IPS DF 4.7 (cell line): Measurements from ENCODE around the gene FOXE3.

Source experiments
- DNase-seq: peaks from one replicate; pipeline ENCODE4 v3.0.0-alpha.2; 2013; ENCODE audit warnings: low spot score; ENCODE audit errors: extremely low read depth

FOXE3 gene

DNA sequence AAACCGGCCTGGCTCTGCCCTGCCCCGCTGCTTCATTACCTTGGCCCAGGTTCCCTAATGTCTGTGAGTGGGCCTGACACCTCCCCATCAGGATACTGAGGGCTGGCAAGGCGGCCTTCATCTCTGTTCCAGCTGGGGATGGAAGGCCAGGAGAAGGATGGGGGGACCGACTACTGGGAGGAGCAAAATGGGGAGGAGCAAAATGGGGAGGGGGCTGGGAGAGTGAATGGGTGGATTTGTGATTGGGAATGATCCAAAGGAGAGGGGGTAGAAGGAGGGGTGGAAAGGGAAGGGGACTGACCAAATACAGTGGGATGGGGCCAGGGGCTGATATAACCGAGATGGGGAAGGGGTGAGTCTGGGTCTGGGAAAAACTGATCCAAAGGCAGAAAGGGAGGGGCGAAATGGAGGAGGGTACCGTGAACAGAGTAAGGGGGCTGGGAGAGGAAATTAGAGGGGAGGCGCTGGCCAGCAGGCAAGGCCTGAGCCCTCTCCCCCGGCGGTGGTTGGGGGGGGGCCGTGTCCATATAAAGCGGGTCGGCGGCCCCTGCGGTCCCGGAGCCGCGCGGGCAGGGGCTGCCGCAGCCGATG is at the start of gene FOXE3:
FOXE3 (plus strand) TSS at position 558 of the 591 bp plus-strand sequence; CDS start at position 589, 31 bp downstream.
- DNase-seq, result no peak

DNA sequence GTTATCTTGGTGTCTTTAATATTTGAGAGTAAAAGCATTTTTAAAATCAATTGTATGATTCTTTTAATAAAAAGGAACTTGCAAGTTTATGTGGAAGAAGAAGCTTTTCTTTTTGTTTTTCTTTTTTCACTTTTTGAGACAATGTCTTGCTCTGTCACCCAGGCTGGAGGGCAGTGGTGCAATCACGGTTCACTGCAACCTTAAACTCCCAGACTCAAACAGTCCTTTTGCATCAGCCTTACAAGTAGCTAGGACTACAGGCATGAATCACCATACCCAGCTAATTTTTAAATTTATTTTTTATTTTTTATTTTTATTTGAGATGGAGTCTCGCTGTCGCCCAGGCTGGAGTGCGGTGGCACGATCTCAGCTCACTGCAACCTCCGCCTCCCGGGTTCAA is 48.4 kb upstream of the FOXE3 start:
- DNase-seq, result no peak

DNA sequence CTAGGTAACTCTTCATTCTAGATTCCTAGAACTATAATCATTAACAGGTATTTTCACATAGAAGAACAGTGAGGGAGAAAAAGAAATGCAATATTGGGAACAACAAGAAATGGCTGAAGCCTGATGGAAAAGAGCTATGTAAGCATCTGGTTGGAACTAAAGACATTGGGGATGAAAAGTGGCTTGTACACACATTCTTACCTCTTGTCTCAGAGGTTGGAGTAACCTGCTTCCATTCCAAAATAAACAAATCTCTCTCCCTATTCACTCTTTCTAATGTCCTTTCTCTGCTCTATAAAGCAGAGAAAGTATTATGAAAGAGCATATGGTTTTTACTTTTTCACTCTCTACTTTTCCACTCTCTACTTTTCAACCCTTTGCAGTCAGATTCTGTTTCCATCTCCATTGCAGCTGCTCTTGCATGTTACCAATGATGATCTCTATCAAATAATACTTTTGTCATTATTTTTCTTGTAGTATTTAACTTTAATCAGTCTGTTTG is 45.0 kb upstream of the FOXE3 start:
- DNase-seq, result no peak

DNA sequence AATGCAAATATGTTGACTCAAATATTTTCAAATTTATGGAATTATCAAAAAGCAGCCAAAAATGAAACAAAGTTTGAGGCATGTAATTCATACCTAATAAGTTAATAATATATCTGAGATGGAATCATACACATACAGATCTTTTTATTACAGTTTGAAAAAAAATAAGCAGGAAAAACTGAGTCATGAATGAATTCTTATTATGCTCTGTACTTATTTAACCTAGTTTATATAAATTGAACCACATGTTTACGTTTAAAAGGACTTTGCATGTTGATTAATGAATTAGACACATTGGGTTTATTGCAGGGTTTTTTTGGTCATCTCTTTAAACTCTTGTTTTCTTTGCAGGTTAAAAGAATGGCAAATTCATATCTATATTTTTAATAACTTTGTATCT is 41.6 kb upstream of the FOXE3 start:
- DNase-seq, result no peak

DNA sequence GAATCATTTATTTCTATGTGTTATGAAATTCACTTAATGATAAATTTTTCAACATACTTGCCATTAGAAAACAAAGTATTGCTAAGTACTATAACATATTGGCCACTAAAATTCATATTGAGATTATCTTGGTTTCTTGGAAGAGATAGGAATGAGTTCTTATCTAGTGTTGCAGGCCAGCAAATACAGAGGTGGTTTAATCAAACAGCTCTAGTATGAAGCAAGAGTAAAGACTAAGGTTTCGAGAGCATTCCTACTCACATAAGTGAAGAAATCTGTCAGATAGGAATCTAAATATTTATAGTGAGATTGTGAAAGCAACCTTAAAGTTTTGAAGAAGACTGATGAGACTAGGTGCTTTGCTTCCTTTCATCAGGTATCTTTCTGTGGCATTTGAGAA is 37.9 kb upstream of the FOXE3 start:
- no peak for DNase-seq

DNA sequence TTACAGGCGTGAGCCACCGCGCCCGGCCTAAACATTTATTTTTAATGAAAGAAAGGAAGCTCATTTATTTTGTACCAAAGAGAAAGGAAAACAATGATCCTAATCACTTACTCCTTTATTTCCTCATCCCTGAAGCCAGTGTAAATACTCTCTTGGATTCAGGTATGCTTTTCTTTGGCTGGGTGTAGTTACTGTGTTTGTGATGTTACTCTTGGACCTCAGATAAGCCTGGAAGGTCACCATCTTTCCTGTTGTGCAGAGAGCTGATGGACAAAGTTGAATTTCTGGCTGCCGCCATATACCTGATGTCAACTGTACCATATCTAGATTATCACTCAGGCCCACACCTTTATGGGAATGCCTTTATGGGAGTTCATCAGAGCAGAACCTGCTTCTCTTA is 35.4 kb upstream of the FOXE3 start:
- no peak for DNase-seq

DNA sequence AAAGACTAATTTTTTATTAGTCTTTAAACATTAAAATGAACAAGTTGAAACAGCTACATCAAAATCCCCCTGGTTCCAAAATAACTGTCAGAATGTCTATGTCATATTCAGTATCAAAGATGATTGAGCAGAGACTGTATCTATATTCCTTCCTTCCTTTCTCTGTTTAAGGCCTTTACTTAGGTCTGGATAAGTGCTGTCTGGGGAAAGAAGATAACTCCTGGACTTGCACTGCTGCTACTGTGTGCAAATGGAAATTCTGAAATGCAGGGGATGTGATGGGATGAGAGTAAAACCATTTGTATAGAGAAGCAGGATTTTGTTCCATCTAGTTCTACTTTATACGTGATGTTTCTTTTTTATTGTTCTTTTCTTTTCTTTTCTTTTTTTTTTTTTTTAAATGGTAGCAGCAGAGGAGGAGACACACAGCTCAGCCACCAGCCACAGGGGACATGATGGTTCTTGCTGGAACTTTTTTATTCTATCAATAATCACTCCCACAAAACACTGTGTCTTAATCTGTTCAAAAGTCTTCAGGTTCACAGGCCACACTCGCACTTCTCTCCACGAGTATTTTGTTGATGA is 33.6 kb upstream of the FOXE3 start:
- no peak for DNase-seq

DNA sequence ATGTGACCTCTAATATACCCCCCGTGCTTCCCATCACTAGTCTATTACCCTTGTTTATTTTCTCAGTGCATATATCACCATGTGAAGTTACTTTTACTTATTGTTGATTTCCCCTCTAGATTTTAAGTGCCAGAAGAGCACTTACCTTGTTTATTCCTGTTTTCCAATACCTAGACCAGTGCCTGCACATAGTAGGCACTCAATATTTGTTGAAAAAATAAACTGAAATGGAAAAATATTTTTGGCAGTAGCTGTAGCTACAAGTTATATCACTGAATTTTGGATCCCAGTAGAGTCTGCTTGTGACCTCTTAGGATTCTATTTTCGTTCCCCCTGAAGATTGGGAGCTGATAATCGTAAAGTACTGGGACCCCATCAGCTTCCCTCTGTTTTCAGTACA is 32.0 kb upstream of the FOXE3 start:
- DNase-seq, result no peak

DNA sequence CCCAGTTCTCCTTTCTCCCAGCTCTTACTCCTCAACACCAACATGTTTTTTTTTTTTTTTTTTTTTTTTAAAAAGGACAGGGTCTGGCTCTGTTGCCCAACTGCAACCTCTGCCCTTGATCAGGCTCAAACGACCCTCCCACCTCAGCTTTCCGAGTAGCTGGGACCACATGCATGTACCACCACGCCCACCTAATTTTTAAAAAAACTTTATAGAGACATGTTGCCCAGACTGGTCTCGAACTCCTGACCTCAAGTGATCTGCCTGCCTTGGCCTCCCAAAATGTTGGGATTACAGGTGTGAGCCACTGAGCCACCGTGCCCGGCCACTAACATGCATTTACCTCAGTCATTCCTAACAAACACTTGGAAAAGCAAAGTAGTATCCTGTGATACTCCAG is 31.1 kb upstream of the FOXE3 start:
- DNase-seq, result no peak

DNA sequence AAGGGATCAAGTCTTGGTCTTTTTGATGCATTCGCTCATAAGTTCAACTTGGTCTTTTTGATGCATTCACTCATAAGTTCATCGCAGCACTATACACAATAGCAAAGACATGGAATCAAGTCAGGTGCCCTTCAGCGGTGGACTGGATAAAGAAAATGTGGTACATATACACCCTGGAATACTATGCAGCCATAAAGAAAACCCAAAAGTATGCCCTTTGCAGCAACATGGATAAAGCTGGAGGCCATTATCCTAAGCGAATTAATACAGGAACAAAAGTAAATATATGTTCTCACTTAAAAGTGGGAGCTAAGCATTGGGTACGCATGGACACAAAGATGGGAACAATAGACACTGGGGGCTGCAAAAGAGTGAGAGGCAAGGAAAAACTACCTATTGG is 29.8 kb upstream of the FOXE3 start:
- no peak for DNase-seq

DNA sequence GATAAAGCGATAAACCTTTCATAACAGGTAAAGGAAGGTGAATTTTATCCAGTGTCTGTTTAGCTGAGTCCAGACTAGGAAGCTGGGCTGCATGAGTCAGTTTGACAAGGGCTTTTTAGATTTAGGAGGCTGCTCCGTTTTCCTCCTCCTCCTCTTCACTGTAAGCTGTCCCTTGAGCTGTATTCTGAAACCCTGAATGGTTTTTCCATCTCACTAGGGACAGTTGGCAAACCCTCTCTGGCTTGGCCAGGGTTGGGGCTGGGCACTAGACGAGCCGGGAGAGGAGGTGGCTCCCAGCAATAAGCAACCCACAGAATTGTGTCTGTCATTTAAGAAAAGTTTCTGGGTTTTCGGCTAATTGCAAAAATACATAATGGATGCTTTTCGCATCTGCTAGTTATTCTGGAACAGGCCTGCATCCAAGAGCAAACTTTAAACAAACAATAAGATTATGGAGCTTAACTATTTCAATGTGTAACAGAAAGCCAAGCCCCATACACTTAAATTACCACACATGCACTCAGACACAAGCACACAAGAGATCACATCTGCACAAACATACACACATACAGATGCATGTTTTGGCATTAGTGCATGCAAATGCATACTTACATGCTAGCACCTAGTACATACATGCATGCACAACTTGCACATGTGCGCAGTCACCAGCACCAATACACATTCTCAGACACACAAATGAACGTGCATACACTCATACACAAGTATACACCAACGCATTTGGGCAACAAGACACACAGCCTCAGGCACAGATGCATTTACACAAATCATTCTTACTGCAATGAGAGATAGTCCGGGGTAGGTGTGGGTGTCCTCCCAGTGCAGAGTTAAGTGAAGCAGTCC is 27.8 kb upstream of the FOXE3 start:
- DNase-seq, result no peak

DNA sequence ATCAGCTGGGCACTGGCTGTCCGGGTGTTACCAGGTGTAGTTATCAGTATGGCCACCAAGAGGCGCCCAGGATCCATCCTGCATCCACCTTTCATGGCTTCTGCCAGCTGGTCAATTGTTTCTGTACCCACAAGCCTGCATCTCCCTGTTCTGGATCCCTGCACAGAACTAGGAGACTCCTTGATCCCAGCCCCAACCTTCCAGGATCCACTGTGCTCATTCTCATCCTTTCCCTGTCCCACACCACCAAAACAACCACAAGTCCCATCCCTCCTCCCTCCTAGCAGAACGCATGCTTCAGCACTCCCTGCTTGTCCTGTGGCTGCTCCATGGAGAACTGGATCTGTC is 27.2 kb upstream of the FOXE3 start:
- peak; percentile 28 for DNase-seq

DNA sequence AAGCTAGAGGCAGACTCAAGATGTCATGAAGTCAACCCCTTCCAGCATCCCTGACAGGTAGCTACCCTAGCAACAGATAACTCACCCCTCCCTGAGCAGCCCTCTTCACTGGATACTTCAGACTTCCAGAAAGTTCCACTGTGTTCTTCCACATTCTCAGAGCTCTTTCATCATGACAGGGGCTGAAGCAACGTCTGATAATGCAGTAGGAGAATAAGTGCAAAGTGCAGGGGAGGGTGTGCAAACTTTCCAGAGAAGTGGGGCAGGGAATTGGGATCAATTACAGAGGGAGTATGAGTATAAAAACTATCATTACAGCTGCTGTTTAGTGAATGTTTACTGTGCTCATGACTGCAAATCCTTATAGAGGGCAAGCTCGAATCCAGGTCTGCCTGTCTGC is 26.4 kb upstream of the FOXE3 start:
- DNase-seq, result no peak

DNA sequence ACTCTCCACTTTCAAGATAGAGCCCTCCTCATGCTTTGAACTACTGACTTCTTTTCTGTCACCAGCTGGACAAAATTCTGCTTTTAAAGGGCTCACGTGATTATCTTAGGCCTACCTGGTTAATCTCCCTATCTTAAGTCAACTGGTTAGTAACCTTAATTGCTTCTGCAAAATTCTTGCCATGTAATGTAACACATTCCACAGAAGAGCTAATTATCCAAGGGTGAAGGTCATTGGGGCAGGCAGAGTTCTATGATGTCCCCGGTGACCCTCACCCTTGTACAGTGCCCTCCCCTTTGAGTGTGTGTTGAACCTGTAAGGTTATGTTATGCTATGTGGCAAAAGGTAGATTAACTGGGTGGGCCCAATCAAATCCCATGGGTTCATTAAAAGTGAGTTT is 25.2 kb upstream of the FOXE3 start:
- no peak for DNase-seq

DNA sequence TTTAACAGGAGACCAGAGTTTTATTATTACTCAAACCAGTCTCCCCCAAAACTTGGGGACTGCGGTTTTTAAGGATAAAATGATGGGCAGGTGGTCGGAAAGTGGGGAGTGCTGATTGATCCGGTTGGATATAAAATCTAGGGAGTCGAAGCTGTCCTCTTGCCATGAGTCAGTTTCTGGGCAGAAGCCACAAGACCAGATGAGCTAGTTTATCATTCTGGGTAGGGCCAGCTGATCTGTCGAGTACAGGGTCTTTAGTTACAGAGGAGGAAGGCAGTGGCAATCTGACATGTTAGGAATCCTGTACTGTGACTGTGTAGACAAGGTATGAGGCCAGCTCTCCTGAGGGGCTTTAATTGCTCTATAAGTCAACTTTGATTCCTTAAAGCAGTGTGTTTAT is 22.9 kb upstream of the FOXE3 start:
- no peak for DNase-seq

DNA sequence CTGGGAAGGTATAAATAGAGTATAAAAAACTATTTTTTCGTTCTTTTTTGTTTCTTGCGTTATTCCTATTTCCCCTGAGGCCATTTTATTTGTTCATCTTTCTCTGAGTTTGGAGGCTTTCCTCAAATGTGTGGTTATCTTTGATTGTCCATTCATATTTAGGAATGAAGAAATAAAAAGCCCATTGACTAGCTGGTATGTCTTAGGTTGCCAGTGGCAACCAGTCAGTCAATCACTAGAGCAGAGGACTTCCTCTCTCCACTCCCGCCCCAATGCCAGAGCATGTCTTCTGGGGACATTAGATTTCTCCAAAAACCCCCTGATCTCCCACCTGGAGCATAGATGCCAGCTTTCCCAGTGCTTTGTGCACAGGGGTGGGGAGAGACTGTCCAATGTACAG is 20.7 kb upstream of the FOXE3 start:
- DNase-seq, result no peak

DNA sequence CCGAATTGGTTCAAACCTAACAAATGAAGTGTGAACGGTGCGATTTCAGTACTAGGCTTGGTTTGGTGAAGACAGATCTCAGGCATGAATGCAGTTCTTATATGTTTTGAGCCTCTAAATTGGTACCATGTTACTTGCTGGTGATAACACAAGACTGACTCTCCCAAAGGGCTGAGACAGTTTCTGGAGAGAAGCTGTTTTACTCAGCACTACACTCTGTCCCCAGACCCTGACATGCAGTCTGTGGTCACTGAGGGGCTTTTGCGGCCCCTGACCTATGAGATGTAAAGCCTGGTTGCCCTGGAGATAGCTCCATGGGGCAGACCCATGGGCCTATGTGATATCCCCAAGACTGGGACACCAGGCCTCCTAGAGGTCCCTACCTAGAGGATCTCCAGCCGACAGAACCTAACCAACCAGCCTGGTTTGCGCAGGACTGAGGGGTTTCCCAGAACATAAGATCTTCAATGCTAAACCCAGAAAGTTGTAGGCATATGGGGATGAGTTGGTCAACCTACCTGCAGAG is 19.4 kb upstream of the FOXE3 start:
- DNase-seq, result no peak

DNA sequence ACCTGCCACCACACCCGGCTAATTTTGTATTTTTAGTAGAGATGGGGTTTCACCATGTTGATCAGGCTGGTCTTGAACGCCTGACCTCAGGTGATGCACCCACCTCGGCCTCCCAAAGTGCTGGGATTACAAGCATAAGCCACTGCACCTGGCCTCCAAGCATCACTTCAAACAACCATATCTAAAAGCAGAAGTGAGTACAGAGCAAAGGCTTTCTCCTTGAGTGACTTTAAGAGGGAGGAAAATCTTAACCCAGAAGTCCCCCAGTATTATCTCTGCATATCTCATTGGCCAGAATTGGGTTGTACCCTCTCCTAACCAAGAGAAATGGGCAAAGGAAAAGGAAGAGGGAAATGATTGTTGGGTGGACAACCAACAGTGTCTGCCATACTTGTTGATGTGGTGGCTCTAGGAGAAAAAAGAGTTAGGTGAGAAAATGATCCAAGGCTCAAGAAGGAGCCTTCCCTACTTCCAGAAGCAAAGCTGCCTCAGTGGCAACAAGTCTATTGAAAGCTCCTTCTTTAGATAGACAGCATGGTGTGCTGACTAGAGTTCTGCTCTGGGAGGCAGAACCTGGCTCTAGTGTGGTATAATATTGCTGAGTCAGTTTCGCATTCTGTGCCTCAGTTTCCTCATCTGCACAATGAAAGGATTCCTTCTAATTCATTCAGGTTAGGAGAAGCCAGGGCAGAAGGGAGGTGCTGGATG is 16.8 kb upstream of the FOXE3 start:
- no peak for DNase-seq

DNA sequence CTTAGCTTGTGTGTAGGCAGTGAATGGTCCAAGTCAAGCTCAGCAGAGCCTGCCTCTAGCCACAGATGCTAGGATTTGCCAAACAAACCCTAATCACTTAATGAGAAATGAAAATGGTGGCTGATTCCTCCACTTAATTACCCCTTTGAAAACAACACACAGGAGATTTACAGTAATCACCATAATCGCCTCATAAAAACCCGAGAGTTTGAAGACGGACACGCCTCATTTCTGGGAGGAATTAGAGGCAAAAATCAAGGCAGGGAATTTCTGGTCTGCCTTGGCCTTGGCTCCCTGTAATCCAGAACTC is 16.3 kb upstream of the FOXE3 start:
- DNase-seq, result no peak

DNA sequence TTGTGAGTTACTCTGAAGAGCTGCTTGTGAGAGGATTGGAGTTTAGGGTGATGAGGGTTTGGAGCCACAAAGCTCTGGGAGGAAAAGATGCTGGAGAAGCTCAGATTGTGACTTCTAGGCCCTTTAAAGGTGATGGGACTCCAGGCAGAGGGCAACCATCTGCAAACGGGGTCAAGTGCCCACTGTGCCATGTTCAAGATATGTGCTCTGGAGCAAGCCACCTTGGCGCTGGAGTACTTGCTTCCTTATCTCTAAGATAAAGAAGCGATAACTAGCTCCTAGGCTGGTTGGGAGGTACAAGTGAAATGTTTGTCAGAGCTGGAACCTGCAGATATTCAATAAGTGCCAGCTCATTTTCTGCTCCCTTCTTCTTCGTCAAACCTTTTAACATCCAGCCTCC is 14.3 kb upstream of the FOXE3 start:
- DNase-seq, result no peak

DNA sequence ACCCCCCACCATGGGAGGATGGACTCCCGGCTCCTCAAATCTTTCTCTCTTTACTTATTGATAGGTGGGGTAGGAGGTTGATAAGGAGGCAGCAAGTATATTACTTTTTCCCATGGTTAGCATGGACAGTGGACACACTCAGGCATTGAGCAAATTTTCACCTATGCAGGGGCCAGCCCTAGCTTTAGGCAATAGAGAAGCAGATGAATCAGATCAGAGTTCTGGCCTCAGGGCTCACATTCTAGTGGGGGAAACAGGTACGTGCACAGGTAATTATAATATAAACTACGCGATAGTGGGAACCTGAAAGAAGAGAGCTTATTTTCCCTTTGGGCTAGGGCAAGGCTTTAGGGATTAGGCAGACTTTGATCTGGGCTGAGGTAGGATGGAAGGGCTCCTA is 13.5 kb upstream of the FOXE3 start:
- DNase-seq, result no peak

DNA sequence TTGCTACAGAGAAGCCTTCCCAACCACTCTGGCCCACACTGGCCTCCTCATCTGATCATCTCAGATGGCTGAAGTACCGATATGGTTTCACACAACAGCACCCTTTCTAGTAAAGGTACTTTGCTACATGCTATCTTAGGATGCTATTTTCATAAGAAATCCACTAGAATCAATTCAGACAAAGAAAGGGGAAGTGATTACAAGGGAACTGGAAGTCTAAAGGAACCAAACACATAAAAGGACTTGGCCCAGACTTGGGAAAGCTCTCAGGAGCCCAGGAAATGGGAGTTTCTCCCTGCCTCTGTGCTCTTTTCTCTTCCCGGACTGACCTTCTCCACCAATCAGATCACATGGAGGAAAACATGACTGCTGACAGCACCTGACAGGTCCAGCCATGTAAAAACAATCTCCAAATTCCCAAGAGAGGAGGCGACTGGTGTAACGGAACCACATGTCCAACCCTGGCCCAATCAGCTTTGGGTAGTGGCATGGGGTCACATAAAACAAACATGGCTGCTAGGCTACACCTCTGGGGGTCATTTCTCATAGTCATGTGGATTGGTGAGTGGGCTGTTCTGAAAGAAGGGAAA is 12.7 kb upstream of the FOXE3 start:
- DNase-seq, result no peak
